Stomach (tissue), 4 donors: ENCODE results near the gene TRIM66.

ENCODE experiments used
- CTCF ChIP-seq, 7 experiments: fragments of 450-650 bp in 4 of 7; fragments of 200-600 bp in 3 of 7; sonication (generic) in 3 of 7; IDR thresholded peaks; one replicate each; pipeline ENCODE4 v1.5.1; 2016 to 2019; ENCODE audit warnings: antibody characterized with exemption in 7 of 7, control low read depth in 2 of 7, mild to moderate bottlenecking in 1 of 7
- POLR2A ChIP-seq, 4 donors: fragments of 450-650 bp; IDR thresholded peaks; one replicate each; pipeline ENCODE4 v1.6.1; 2016; ENCODE audit warnings: antibody characterized with exemption in 4 of 4, control low read depth in 2 of 4, mild to moderate bottlenecking in 1 of 4, moderate library complexity in 1 of 4

GRCh38 chr11:8689726-8690255, 7.3 kb upstream of the TRIM66 start:
- TF ChIP-seq POLR2A (IDR thresholded peaks at IDR 0.05) (no peak), CTCF (IDR thresholded peaks at IDR 0.05) (no peak)
